PC-3 (cell line): ENCODE data around the gene HPSE2. TPM values are rescaled to one million over a fixed set of nuclear protein-coding genes. Genes with fewer than 3 reads are reported as not detected.
A peak's percentile ranks its signal among the peaks of the same experiment; 100 is the strongest.

Source experiments
- ATAC-seq: fragments of 200-7000 bp; cut with Tn5 transposase; 2 replicates; pipeline ENCODE4 v1.9.1; 2020; ENCODE audit warnings: mild to moderate bottlenecking, moderate library complexity
- BruUV-seq: library from RNA; stranded (reverse); fragments of 400-500 nt; replicated peaks from 2 replicates; lab custom pipeline; 2021; lab: Mats Ljungman, UMichigan
- CTCF ChIA-PET: fragments of 300-600 bp; sonication (Branson Sonifier 250); formaldehyde crosslinking; loops from one replicate; lab custom pipeline; 2022; ENCODE audit warnings: antibody characterized with exemption; lab: Charles Lee
- POLR2A ChIA-PET: fragments of 300-600 bp; sonication (Branson Sonifier 250); formaldehyde crosslinking; loops from one replicate; lab custom pipeline; 2022; ENCODE audit warnings: antibody characterized with exemption; ENCODE audit not compliant: unreplicated experiment; lab: Charles Lee
- DNase-seq: peaks from one replicate; pipeline ENCODE4 v3.0.0-alpha.2; 2015
- H2AFZ ChIP-seq: fragments of 300-600 bp; sonication (generic); 2 replicates; pipeline ENCODE4 v1.6.0; 2016; ENCODE audit warnings: antibody characterized with exemption, low read length
- H3F3A ChIP-seq: fragments of 300-600 bp; sonication (generic); one replicate; pipeline ENCODE4 v1.6.0; 2017; ENCODE audit warnings: antibody characterized with exemption, low read length, control low read depth, mild to moderate bottlenecking; ENCODE audit not compliant: unreplicated experiment
- H3K27ac ChIP-seq: fragments of 300-600 bp; sonication (generic); 2 replicates; pipeline ENCODE4 v1.5.1; 2016; ENCODE audit warnings: mild to moderate bottlenecking, low read length
- H3K27me3 ChIP-seq: fragments of 300-600 bp; sonication (generic); 2 replicates; pipeline ENCODE4 v1.6.1; 2016; ENCODE audit warnings: low read length, mixed read lengths
- H3K36me3 ChIP-seq: fragments of 300-600 bp; sonication (generic); 2 replicates; pipeline ENCODE4 v1.6.1; 2016; ENCODE audit warnings: low read depth, mixed run types, low read length, mixed read lengths
- H3K4me1 ChIP-seq: fragments of 300-600 bp; sonication (generic); 2 replicates; pipeline ENCODE4 v1.5.1; 2016; ENCODE audit warnings: low read length; ENCODE audit not compliant: insufficient read depth
- H3K4me2 ChIP-seq: fragments of 300-600 bp; sonication (generic); 2 replicates; pipeline ENCODE4 v1.6.0; 2016; ENCODE audit warnings: low read length
- H3K4me3 ChIP-seq: fragments of 300-600 bp; sonication (generic); 2 replicates; pipeline ENCODE4 v1.5.1; 2016; ENCODE audit warnings: mild to moderate bottlenecking, low read length, mixed read lengths
- H3K79me2 ChIP-seq: fragments of 300-600 bp; sonication (generic); 2 replicates; pipeline ENCODE4 v1.6.1; 2017; ENCODE audit warnings: low read length, mixed read lengths
- H3K9ac ChIP-seq: fragments of 300-600 bp; sonication (generic); 2 replicates; pipeline ENCODE4 v1.6.0; 2016; ENCODE audit warnings: mild to moderate bottlenecking, low read length
- H3K9me2 ChIP-seq: fragments of 300-600 bp; sonication (generic); replicated peaks from 2 replicates; pipeline ENCODE4 v1.6.1; 2016; ENCODE audit warnings: mixed run types, low read length, mixed read lengths
- H3K9me3 ChIP-seq: fragments of 300-600 bp; sonication (generic); 2 replicates; pipeline ENCODE4 v1.6.1; 2016; ENCODE audit warnings: low read length, mixed read lengths
- H4K20me1 ChIP-seq: fragments of 300-600 bp; sonication (generic); 2 replicates; pipeline ENCODE4 v1.6.1; 2016; ENCODE audit warnings: low read length, mixed read lengths
- EZH2 ChIP-seq: fragments of 300-600 bp; sonication (generic); IDR thresholded peaks from one replicate; pipeline ENCODE4 v1.6.1; 2017; ENCODE audit warnings: antibody characterized with exemption, mild to moderate bottlenecking, low read length; ENCODE audit not compliant: unreplicated experiment
- EZH2phosphoT487 ChIP-seq: fragments of 300-600 bp; sonication (generic); IDR thresholded peaks from 2 replicates; pipeline ENCODE4 v1.6.1; 2018; ENCODE audit warnings: mild to moderate bottlenecking, antibody characterized with exemption, low read length, borderline replicate concordance
- intact Hi-C: fragments of 100-400 bp; cut with micrococcal nuclease; formaldehyde crosslinking; loops from 2 replicates; pipeline ENCODE4 v1.9.0; 2023
- total RNA-seq: library from RNA; depleted of rRNA; stranded (reverse); fragments of >200 nt; gene quantifications from 2 replicates; pipeline ENCODE4 v1.2.3, GENCODE V29; 2014
- TF ChIP-seq, protein P1 (sequence below): fragments of 300-600 bp; sonication (generic); conservative IDR thresholded peaks from 2 replicates; pipeline ENCODE4 v1.5.1; 2017; ENCODE audit warnings: antibody characterized with exemption, low read depth, mild to moderate bottlenecking, low read length

HPSE2 gene
- total RNA-seq, 1 experiment from 2014 or later = 0.15 TPM

DNA sequence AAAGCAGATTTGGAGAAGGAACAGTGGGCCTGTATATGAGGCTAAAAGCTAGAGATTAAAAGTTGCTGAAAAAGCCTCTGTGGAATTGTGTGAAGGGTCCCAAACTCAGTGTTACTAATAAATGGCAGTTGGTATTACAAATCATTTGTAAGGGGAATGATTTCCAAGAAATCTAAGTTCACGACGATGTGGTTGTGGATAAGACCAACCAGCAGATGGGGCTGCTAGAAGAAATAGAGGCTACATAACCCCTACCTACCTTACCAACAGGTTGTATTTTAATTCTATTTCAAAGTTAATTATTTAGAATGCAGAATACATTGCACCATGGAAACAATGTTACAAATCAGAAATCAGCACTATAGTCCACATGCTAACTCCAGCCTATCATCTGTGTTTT, 377.1 kb downstream of the HPSE2 start:
- ChIA-PET POLR2A (no interaction called here), CTCF (no interaction called here)
- Histone ChIP-seq H3K4me2 (no peak overlapping the region), H3K4me3 (no peak overlapping the region), H3K36me3 (no peaks in the 10 kb centered on the region), H3K9me3 (no peaks in the 10 kb centered on the region), H3K4me1 (no peaks in the 10 kb centered on the region), H3K79me2 (no peaks in the 10 kb centered on the region), H3K9me2 (no peaks in the 10 kb centered on the region), H3K9ac (no peak overlapping the region), H2AFZ (no peak overlapping the region), H3K27me3 (no peaks in the 10 kb centered on the region), H4K20me1 (no peaks in the 10 kb centered on the region), H3K27ac (no peak overlapping the region), H3F3A (no peaks in the 10 kb centered on the region)
- intact Hi-C loops = loop anchor here (10.0 kb wide), 1 partner anchor 416 kb away; no protein-coding TSS in a partner anchor
- ATAC-seq = no peak
- peak; percentile 37 for DNase-seq
- TF ChIP-seq, protein P1, sequence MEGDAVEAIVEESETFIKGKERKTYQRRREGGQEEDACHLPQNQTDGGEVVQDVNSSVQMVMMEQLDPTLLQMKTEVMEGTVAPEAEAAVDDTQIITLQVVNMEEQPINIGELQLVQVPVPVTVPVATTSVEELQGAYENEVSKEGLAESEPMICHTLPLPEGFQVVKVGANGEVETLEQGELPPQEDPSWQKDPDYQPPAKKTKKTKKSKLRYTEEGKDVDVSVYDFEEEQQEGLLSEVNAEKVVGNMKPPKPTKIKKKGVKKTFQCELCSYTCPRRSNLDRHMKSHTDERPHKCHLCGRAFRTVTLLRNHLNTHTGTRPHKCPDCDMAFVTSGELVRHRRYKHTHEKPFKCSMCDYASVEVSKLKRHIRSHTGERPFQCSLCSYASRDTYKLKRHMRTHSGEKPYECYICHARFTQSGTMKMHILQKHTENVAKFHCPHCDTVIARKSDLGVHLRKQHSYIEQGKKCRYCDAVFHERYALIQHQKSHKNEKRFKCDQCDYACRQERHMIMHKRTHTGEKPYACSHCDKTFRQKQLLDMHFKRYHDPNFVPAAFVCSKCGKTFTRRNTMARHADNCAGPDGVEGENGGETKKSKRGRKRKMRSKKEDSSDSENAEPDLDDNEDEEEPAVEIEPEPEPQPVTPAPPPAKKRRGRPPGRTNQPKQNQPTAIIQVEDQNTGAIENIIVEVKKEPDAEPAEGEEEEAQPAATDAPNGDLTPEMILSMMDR = peak; percentile 53
- no peak for TF ChIP-seq EZH2phosphoT487
- no TSS peak for BruUV-seq

DNA sequence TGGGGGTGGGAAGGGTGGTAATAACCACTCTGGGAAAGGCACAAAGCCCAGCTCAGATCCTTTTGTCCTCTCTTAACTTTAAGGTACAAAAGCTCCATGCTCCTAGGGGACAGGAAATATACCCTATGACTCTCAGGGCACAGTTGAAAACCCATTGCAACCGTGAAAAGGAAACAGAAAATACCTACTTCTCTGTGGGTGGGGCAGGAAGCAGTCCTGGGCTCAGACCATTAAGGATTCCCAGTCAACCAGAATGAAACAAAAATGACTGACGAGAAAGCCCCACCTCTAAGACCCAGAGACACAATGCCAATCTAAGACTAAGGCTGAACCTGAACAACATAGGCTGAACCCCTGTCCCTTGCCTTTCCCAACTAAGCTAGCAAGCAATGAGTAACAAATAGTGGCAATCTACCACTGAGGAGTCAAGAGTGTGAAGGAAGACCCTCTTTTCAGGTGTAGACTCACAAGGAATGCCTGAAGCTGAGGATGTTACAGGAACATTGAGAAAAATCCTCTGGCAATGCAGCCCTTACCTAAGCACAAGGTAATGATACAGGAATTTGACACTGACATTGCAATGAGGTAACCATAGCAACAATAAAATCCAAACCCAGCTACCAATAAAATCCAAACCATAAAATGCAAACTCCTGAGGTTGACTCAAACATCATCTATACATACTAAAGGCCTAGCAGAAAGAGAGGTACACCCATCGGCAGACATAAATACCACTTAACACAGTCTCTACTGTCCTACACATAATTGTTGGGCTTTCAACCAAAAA, 380.1 kb downstream of the HPSE2 start:
- no TSS peak for BruUV-seq
- ChIA-PET CTCF (no interaction called here), POLR2A (no interaction called here)
- H3K4me1 ChIP-seq = no peaks in the 10 kb centered on the region
- no peaks in the 10 kb centered on the region for H3F3A ChIP-seq
- no peaks in the 10 kb centered on the region for H3K79me2 ChIP-seq
- no peak overlapping the region for H3K9ac ChIP-seq
- DNase-seq (no peak), ATAC-seq (no peak)
- no peaks in the 10 kb centered on the region for H3K36me3 ChIP-seq
- TF ChIP-seq EZH2phosphoT487 (no peak), EZH2 (no peak)
- TF ChIP-seq, protein P1 = no peak
- H3K27me3 ChIP-seq = no peaks in the 10 kb centered on the region
- intact Hi-C loops = loop anchor here (10.0 kb wide), 1 partner anchor 419 kb away; no protein-coding TSS in a partner anchor
- H3K4me2 ChIP-seq = no peak overlapping the region
- no peak overlapping the region for H2AFZ ChIP-seq
- no peaks in the 10 kb centered on the region for H4K20me1 ChIP-seq
- no peak overlapping the region for H3K27ac ChIP-seq
- no peaks in the 10 kb centered on the region for H3K9me2 ChIP-seq
- H3K9me3 ChIP-seq = no peaks in the 10 kb centered on the region
- no peak overlapping the region for H3K4me3 ChIP-seq

DNA sequence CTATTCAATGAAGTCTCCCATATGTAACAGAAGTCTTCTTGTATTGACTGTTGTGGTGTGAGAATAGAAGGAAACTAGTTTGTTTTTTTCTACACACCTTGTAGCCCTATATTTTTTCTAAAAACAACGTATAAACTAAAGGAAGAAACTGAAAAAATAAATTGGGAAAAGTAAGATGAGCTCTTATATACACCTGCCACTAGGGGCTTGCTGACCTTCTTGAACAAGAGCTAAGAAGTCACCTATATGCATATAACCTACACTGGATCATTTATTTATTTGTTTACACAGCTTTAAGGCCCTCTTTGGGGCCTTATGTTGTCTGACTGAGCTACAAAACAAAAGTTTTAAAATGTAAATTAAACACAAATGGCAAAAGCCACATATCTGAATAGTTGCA, 383.0 kb downstream of the HPSE2 start:
- TF ChIP-seq EZH2 = no peak
- TF ChIP-seq, protein P1 = peak; percentile 49
- no peak for TF ChIP-seq EZH2phosphoT487
- no peaks in the 10 kb centered on the region for H3K9me3 ChIP-seq
- H3K9ac ChIP-seq = no peak overlapping the region
- no peaks in the 10 kb centered on the region for H3F3A ChIP-seq
- no TSS peak for BruUV-seq
- ChIA-PET POLR2A (no interaction called here), CTCF (no interaction called here)
- H3K27me3 ChIP-seq = no peaks in the 10 kb centered on the region
- intact Hi-C loops = loop anchor here (10.0 kb wide), 1 partner anchor 422 kb away; no protein-coding TSS in a partner anchor
- no peak overlapping the region for H3K4me2 ChIP-seq
- no peaks in the 10 kb centered on the region for H3K4me1 ChIP-seq
- no peaks in the 10 kb centered on the region for H3K36me3 ChIP-seq
- H2AFZ ChIP-seq = no peak overlapping the region
- no peaks in the 10 kb centered on the region for H3K79me2 ChIP-seq
- ATAC-seq (no peak), DNase-seq (no peak)
- H3K9me2 ChIP-seq = no peaks in the 10 kb centered on the region
- H4K20me1 ChIP-seq = no peaks in the 10 kb centered on the region
- no peak overlapping the region for H3K4me3 ChIP-seq
- H3K27ac ChIP-seq = no peak overlapping the region
